Measurements from ENCODE around the gene ASPA. TPM values are rescaled to one million over a fixed set of nuclear protein-coding genes. Genes with fewer than 3 reads are reported as not detected.

The ASPA gene
- total RNA-seq, 4 donors from 2014 or later = 11.4 to 27.7 (median 17.0) TPM

- Histone ChIP-seq H3K4me3 (no peak overlapping the region), H3K27me3 (no peaks in the 10 kb centered on the region), H3K27ac (no peak overlapping the region), H3K9me3 (no peaks in the 10 kb centered on the region), H3K4me1 (peaks cover 0 to 19% (median 0%) of the 10 kb centered on the region in 4 donors), H3K36me3 (no peaks in the 10 kb centered on the region)
- TF ChIP-seq POLR2A (IDR thresholded peaks at IDR 0.05) = no peak
- no peak for TF ChIP-seq CTCF (IDR thresholded peaks at IDR 0.05)
- no peak for DNase-seq
Measured at GRCh38 chr17:3532859-3533142, 57.0 kb downstream of the ASPA start.

- no peaks in the 10 kb centered on the region for H3K9me3 ChIP-seq
- no peak overlapping the region for H3K4me3 ChIP-seq
- no peak for TF ChIP-seq CTCF (IDR thresholded peaks at IDR 0.05)
- no peak for TF ChIP-seq POLR2A (IDR thresholded peaks at IDR 0.05)
- H3K27ac ChIP-seq = no peak overlapping the region
- peaks cover 0 to 19% (median 0%) of the 10 kb centered on the region in 4 donors for H3K4me1 ChIP-seq
- DNase-seq = no peak
- H3K27me3 ChIP-seq = no peaks in the 10 kb centered on the region
- H3K36me3 ChIP-seq = no peaks in the 10 kb centered on the region
Measured at GRCh38 chr17:3533752-3534151, 58.0 kb downstream of the ASPA start.

- H3K4me1 ChIP-seq = peaks cover 0 to 19% (median 0%) of the 10 kb centered on the region in 4 donors
- no peak for DNase-seq
- H3K27ac ChIP-seq = no peak overlapping the region
- no peaks in the 10 kb centered on the region for H3K36me3 ChIP-seq
- H3K9me3 ChIP-seq = no peaks in the 10 kb centered on the region
- H3K4me3 ChIP-seq = no peak overlapping the region
- TF ChIP-seq POLR2A (IDR thresholded peaks at IDR 0.05) (no peak), CTCF (IDR thresholded peaks at IDR 0.05) (no peak)
- no peaks in the 10 kb centered on the region for H3K27me3 ChIP-seq
Measured at GRCh38 chr17:3534881-3535252, 59.1 kb downstream of the ASPA start.

GRCh38 chr17:3535253-3535995, 59.6 kb downstream of the ASPA start:
- H3K4me1 ChIP-seq = peaks cover 0 to 15% (median 0%) of the 10 kb centered on the region in 4 donors
- H3K27ac ChIP-seq = peak overlapping the region in 3 of 4 donors; percentile 30 to 53 (median 31)
- no peaks in the 10 kb centered on the region for H3K27me3 ChIP-seq
- H3K4me3 ChIP-seq = peak overlapping the region; percentile 15 to 42 (median 35)
- TF ChIP-seq POLR2A (IDR thresholded peaks at IDR 0.05) (no peak), CTCF (IDR thresholded peaks at IDR 0.05) (peak in 5 of 6 experiments; percentile 39 to 67 (median 61))
- no peaks in the 10 kb centered on the region for H3K36me3 ChIP-seq
- DNase-seq = peak; percentile 24 to 69 (median 69)
- no peaks in the 10 kb centered on the region for H3K9me3 ChIP-seq

GRCh38 chr17:3536716-3537115, 60.9 kb downstream of the ASPA start:
- Histone ChIP-seq H3K27ac (no peak overlapping the region), H3K4me3 (no peak overlapping the region), H3K4me1 (peaks cover 0 to 12% (median 0%) of the 10 kb centered on the region in 4 donors), H3K27me3 (no peaks in the 10 kb centered on the region), H3K9me3 (no peaks in the 10 kb centered on the region), H3K36me3 (no peaks in the 10 kb centered on the region)
- DNase-seq = no peak
- TF ChIP-seq POLR2A (IDR thresholded peaks at IDR 0.05) = no peak

- H3K36me3 ChIP-seq = no peaks in the 10 kb centered on the region
- H3K4me1 ChIP-seq = peaks cover 0 to 12% (median 0%) of the 10 kb centered on the region in 4 donors
- no peak for DNase-seq
- TF ChIP-seq CTCF (IDR thresholded peaks at IDR 0.05) (no peak), POLR2A (IDR thresholded peaks at IDR 0.05) (no peak)
- H3K27me3 ChIP-seq = no peaks in the 10 kb centered on the region
- no peaks in the 10 kb centered on the region for H3K9me3 ChIP-seq
- H3K4me3 ChIP-seq = no peak overlapping the region
- no peak overlapping the region for H3K27ac ChIP-seq
Measured at GRCh38 chr17:3539881-3540540, 64.2 kb downstream of the ASPA start.
